ENCODE data around the gene GSKIP. TPM values are rescaled to one million over a fixed set of nuclear protein-coding genes. Genes with fewer than 3 reads are reported as not detected.

The GSKIP gene
- total RNA-seq, 1 experiment from 2014 or later: 43.0 TPM

DNA sequence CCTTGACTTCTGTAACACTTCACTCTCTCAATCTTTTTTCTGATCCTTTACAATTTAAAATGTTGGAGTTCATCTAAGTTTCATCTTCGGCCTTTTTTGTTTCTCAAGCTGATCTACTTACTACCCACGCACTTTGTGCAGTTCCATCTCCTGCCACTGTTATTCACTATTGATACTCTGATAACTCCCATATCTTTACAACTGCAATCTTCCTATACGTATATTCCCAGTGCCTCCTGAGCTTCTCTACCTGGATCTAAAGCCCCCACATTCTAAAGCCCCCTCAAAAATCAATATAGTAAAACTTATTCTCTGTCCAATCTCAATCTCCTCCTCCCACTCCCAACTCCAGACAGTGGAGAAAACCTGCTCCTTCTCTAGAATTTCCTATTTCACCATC is 6.1 kb upstream of the GSKIP start:
- Mint-ChIP-seq H3K4me3 (no peak overlapping the region), H3K27me3 (ENCODE audit: low read depth) (no peaks in the 10 kb centered on the region), H3K4me1 (peaks cover 33% of the 10 kb centered on the region), H3K36me3 (no peaks in the 10 kb centered on the region), H3K27ac (peak overlapping the region; percentile 11; the same call in 1 of the 2 replicates), H3K9me3 (no peaks in the 10 kb centered on the region)
- no peak for ATAC-seq
- ChIA-PET POLR2A (no interaction called here), CTCF (no interaction called here)
- TF ChIP-seq, protein P1, sequence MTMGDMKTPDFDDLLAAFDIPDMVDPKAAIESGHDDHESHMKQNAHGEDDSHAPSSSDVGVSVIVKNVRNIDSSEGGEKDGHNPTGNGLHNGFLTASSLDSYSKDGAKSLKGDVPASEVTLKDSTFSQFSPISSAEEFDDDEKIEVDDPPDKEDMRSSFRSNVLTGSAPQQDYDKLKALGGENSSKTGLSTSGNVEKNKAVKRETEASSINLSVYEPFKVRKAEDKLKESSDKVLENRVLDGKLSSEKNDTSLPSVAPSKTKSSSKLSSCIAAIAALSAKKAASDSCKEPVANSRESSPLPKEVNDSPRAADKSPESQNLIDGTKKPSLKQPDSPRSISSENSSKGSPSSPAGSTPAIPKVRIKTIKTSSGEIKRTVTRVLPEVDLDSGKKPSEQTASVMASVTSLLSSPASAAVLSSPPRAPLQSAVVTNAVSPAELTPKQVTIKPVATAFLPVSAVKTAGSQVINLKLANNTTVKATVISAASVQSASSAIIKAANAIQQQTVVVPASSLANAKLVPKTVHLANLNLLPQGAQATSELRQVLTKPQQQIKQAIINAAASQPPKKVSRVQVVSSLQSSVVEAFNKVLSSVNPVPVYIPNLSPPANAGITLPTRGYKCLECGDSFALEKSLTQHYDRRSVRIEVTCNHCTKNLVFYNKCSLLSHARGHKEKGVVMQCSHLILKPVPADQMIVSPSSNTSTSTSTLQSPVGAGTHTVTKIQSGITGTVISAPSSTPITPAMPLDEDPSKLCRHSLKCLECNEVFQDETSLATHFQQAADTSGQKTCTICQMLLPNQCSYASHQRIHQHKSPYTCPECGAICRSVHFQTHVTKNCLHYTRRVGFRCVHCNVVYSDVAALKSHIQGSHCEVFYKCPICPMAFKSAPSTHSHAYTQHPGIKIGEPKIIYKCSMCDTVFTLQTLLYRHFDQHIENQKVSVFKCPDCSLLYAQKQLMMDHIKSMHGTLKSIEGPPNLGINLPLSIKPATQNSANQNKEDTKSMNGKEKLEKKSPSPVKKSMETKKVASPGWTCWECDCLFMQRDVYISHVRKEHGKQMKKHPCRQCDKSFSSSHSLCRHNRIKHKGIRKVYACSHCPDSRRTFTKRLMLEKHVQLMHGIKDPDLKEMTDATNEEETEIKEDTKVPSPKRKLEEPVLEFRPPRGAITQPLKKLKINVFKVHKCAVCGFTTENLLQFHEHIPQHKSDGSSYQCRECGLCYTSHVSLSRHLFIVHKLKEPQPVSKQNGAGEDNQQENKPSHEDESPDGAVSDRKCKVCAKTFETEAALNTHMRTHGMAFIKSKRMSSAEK (CRISPR knock-in tag; IDR thresholded peaks at IDR 0.05; ENCODE audit: borderline replicate concordance): no peak
- TF ChIP-seq GABPB1 (CRISPR knock-in tag; IDR thresholded peaks at IDR 0.05) (no peak), CREB1 (CRISPR knock-in tag; IDR thresholded peaks at IDR 0.05) (no peak), TCF7 (CRISPR knock-in tag; IDR thresholded peaks at IDR 0.05; ENCODE audit: low read depth) (no peak), TEAD1 (CRISPR knock-in tag; IDR thresholded peaks at IDR 0.05) (no peak), ZNF263 (CRISPR knock-in tag; IDR thresholded peaks at IDR 0.05; ENCODE audit: low read depth) (no peak), JUN (CRISPR knock-in tag; IDR thresholded peaks at IDR 0.05) (no peak), NFATC4 (CRISPR knock-in tag; IDR thresholded peaks at IDR 0.05) (no peak)
- TF ChIP-seq, protein P2, sequence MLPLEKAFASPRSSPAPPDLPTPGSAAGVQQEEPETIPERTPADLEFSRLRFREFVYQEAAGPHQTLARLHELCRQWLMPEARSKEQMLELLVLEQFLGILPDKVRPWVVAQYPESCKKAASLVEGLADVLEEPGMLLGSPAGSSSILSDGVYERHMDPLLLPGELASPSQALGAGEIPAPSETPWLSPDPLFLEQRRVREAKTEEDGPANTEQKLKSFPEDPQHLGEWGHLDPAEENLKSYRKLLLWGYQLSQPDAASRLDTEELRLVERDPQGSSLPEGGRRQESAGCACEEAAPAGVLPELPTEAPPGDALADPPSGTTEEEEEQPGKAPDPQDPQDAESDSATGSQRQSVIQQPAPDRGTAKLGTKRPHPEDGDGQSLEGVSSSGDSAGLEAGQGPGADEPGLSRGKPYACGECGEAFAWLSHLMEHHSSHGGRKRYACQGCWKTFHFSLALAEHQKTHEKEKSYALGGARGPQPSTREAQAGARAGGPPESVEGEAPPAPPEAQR (CRISPR knock-in tag; IDR thresholded peaks at IDR 0.05): no peak
- TF ChIP-seq, protein P3, sequence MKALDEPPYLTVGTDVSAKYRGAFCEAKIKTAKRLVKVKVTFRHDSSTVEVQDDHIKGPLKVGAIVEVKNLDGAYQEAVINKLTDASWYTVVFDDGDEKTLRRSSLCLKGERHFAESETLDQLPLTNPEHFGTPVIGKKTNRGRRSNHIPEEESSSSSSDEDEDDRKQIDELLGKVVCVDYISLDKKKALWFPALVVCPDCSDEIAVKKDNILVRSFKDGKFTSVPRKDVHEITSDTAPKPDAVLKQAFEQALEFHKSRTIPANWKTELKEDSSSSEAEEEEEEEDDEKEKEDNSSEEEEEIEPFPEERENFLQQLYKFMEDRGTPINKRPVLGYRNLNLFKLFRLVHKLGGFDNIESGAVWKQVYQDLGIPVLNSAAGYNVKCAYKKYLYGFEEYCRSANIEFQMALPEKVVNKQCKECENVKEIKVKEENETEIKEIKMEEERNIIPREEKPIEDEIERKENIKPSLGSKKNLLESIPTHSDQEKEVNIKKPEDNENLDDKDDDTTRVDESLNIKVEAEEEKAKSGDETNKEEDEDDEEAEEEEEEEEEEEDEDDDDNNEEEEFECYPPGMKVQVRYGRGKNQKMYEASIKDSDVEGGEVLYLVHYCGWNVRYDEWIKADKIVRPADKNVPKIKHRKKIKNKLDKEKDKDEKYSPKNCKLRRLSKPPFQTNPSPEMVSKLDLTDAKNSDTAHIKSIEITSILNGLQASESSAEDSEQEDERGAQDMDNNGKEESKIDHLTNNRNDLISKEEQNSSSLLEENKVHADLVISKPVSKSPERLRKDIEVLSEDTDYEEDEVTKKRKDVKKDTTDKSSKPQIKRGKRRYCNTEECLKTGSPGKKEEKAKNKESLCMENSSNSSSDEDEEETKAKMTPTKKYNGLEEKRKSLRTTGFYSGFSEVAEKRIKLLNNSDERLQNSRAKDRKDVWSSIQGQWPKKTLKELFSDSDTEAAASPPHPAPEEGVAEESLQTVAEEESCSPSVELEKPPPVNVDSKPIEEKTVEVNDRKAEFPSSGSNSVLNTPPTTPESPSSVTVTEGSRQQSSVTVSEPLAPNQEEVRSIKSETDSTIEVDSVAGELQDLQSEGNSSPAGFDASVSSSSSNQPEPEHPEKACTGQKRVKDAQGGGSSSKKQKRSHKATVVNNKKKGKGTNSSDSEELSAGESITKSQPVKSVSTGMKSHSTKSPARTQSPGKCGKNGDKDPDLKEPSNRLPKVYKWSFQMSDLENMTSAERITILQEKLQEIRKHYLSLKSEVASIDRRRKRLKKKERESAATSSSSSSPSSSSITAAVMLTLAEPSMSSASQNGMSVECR (CRISPR knock-in tag; IDR thresholded peaks at IDR 0.05; ENCODE audit: borderline replicate concordance): no peak
- TF ChIP-seq, protein P4, sequence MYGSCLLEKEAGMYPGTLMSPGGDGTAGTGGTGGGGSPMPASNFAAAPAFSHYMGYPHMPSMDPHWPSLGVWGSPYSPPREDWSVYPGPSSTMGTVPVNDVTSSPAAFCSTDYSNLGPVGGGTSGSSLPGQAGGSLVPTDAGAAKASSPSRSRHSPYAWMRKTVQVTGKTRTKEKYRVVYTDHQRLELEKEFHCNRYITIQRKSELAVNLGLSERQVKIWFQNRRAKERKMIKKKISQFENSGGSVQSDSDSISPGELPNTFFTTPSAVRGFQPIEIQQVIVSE (CRISPR knock-in tag; IDR thresholded peaks at IDR 0.05; ENCODE audit: borderline replicate concordance): no peak
- TF ChIP-seq, protein P5, sequence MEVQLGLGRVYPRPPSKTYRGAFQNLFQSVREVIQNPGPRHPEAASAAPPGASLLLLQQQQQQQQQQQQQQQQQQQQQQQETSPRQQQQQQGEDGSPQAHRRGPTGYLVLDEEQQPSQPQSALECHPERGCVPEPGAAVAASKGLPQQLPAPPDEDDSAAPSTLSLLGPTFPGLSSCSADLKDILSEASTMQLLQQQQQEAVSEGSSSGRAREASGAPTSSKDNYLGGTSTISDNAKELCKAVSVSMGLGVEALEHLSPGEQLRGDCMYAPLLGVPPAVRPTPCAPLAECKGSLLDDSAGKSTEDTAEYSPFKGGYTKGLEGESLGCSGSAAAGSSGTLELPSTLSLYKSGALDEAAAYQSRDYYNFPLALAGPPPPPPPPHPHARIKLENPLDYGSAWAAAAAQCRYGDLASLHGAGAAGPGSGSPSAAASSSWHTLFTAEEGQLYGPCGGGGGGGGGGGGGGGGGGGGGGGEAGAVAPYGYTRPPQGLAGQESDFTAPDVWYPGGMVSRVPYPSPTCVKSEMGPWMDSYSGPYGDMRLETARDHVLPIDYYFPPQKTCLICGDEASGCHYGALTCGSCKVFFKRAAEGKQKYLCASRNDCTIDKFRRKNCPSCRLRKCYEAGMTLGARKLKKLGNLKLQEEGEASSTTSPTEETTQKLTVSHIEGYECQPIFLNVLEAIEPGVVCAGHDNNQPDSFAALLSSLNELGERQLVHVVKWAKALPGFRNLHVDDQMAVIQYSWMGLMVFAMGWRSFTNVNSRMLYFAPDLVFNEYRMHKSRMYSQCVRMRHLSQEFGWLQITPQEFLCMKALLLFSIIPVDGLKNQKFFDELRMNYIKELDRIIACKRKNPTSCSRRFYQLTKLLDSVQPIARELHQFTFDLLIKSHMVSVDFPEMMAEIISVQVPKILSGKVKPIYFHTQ (CRISPR knock-in tag; IDR thresholded peaks at IDR 0.05): no peak
- TF ChIP-seq, protein P6, sequence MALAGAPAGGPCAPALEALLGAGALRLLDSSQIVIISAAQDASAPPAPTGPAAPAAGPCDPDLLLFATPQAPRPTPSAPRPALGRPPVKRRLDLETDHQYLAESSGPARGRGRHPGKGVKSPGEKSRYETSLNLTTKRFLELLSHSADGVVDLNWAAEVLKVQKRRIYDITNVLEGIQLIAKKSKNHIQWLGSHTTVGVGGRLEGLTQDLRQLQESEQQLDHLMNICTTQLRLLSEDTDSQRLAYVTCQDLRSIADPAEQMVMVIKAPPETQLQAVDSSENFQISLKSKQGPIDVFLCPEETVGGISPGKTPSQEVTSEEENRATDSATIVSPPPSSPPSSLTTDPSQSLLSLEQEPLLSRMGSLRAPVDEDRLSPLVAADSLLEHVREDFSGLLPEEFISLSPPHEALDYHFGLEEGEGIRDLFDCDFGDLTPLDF (CRISPR knock-in tag; IDR thresholded peaks at IDR 0.05): no peak
- no peak for DNase-seq (ENCODE audit: low spot score)

Measured in WTC11 (cell line).